Measurements from ENCODE around the gene RAB20.

- TF ChIP-seq POLR2AphosphoS5 (IDR thresholded peaks at IDR 0.05; ENCODE audit: borderline replicate concordance, low read depth, low read length), result no peak
- no peak for TF ChIP-seq EZH2 (IDR thresholded peaks at IDR 0.05)
Observed at GRCh38 chr13:110480161-110480560, 81.4 kb downstream of the RAB20 start.
